ENCODE measurements around the gene APP.

The APP gene

DNA sequence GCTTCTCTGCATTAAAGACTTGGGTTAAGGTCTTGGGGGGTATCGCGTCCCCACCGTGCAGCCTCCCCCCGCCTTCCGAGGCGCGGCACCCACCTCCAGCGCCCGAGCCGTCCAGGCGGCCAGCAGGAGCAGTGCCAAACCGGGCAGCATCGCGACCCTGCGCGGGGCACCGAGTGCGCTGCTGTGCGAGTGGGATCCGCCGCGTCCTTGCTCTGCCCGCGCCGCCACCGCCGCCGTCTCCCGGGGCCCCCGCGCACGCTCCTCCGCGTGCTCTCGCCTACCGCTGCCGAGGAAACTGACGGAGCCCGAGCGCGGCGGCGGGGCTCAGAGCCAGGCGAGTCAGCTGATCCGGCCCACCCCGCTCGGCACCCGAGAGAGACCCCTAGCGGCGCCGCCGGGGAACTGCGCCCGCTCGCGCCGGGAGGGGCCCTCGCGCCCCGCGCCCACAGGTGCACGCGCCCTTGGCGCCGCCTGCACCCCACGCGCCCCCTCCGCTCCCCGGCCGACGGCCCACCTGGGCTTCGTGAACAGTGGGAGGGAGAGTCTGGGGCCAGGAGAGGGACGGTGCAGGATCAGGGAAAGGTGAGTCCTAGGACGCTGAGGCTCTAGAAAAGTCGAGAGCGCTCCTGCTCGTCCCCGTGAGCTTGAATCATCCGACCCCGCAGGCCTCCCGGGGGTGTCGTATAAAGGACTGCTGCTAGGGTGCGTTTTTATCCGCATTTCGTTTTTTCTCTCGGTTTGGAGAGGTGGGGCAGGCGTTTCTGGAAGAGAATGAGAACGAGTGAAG is at the start of gene APP:
TSS of gene APP (minus strand) at position 300 of the 787 bp plus-strand sequence. CDS start at position 150, 150 bp downstream.
- peak; percentile 74 for DNase-seq (ENCODE audit: low spot score)

DNA sequence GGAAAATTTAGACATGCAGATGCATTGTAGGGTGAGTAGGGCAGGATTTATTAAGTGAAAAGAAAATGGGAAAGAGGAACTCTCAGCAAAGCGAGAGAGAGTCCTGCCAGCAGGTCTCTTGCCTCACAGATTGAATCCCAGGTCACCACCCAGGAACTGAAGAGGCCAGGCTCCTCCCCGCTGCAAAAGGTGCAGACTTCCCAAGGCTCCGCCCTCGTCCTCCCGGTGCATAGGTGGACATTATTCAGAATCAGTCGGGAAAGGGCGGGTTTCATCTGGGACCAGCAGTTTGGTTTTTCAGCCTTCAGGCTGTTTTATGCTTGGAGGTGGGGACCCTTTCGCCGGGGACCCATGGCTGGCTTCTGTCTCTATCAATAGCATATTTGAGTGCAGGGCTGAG is 41.6 kb upstream of the APP start:
- DNase-seq (ENCODE audit: low spot score), result no peak

DNA sequence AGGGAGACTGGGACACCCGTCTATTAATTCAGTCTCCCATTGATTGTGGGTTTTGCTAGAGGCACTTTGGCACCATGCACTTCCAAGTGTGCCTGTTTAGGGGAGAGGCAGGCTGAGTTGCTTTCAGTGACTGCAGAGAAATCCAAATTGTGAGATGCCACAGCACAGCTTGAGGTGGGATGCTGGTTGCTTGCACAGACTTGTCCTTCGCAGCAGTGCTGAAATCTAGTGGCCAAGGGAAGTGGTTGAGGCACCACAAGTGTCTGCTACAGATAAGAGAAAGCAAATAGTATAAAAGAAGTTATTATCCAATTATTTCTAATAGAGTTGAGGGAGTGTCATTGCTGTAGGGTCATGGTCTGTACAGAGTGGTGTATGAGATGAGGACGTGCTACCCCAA is 40.0 kb upstream of the APP start:
- no peak for DNase-seq (ENCODE audit: low spot score)

DNA sequence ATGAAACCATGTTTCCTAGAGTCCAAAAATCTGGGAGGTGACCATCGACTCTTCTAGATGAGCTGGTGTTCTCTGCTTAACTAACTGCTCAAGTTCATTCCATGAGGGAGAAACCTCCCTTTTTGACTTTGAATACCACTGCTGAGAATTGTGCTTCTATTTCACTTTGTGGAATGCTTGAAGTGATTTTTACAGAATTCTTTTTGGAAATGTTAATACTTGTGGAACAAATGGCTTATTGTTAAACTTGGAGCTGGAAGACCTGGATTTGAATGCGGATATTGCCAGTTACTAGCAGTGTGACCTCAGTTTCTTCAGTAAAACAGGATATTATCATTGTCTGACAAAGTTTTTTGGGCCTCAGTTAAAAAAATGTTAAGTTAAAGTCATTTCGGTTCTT is 36.5 kb upstream of the APP start:
- DNase-seq (ENCODE audit: low spot score), result no peak

DNA sequence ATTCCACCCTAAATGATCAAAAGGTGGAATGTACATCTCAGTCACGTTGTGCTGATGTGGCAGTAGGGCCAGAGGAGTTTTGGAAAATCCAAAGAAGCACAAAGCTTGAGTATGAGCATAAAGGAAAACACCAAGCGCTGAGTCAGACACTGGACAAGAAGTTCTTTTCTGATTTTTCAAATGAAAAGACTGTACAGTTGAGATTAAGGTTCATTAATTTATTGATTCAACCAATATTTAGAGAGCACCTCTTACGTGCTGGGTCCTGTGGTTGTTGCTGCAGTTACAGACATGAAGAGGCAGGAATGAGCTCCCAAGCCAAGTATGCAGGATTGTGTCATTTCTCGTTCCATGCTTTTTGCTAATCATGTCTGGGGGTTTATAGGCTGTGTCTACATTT is 28.9 kb upstream of the APP start:
- no peak for DNase-seq (ENCODE audit: low spot score)

DNA sequence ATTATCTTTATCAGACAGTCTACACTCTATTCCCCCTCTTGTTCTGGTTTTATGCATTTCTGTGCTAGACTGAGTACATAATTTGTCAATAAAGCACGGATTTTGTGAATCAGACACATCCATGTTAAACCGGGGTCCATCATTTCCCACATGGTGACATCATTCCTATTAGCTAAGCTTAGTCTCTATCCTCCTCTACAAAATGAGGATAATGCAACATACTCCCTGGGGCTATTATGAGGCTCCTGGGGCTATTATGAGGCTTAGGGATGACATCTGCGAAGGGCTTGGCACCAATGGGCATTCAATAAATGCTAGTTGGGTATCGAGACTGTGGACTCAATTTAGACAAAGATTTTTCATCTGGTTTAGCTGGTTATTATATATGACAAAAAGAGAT is 25.1 kb upstream of the APP start:
- no peak for DNase-seq (ENCODE audit: low spot score)

DNA sequence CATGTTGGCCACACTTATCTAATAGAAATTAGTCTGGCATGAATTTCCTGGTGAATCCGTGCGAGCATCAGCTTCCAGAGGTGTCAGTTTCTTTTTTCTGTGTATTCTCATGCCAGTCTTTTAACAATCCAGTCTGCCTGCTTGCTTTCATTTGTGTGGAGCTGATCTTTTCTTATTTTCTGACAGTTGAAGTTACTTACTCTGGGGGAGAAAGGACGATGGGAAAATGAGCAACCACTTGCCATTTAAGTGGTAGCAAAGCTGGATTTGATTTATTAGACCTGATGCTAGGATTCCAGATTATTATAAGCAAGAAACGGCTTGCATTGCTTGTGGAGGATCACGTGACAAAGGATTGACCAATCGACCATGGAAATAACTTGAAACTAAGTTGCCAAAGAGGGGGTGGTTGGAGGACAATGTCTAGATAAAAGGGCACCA is 24.3 kb upstream of the APP start:
- DNase-seq (ENCODE audit: low spot score), result no peak

DNA sequence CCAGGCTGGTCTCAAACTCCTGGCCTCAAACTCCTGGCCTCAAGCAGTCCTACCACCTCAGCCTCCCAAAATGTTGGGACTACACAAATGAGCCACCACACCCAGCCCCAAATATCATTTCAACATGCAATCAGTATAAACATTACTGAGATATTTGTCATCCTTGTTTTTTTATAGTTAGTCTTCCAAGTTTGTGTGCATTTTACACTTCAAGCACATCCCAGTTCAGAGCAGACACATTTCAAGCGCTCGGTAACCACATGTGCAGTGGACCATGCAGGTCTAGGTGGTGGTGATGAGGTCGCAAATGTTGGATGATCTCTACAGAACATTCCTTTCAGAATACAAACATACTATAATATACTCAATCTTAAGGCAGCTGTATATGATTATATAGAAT is 23.8 kb upstream of the APP start:
- no peak for DNase-seq (ENCODE audit: low spot score)

DNA sequence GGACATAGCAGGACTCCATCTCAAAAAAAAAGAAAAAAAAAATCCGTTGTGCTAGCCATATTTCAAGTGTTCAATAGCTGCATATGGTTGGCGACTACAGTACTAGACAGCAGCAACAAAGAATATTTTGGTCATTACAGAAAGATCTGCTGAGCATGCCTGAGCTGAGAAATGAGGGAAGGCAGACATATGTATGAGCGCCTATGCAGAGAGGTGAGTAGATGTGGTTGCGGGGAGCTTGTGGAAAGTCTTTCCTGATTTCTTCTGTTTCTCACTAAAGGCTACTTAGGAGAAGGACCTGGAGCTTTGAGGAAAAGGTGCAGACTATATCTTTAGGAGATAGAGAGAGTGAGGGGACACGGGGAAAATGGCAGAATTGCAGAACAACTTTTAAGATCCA is 21.0 kb upstream of the APP start:
- DNase-seq (ENCODE audit: low spot score), result no peak

DNA sequence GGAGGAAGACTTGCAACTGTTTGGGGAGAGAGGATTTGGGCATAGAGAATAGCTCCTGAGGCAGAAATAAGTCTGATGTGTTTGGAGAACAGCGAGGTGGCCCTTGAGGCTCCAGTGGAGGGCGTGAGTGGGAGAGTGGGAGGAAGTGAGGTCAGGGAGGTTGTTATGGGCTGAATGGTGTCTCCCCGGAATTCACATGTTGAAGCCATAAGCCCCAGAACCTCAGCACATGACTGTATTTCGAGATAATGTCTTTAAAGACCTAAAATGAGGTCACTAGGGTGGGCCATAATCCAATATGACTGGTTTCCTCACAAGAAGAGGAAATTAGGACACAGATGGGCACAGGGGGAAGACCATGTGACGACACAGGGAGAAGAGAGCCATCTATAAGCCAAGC is 17.9 kb upstream of the APP start:
- no peak for DNase-seq (ENCODE audit: low spot score)

DNA sequence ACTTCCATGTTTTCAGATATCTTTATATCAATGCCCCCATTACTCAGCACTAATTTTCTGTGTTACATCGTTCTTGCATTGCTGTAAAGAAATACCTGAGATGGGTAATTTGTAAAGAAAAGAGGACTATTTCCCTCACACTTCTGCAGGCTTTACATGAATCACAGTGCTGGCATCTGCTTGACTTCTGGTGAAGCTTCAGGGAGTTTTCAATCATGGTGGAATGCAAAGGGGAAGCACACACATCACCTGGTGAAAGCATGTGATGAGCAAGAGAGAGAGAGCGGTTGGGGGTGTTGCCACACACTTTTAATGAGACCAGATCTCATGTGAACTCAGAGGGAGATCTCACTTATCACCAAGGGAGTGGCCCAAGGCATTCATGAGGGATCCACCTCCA is 14.9 kb upstream of the APP start:
- no peak for DNase-seq (ENCODE audit: low spot score)

DNA sequence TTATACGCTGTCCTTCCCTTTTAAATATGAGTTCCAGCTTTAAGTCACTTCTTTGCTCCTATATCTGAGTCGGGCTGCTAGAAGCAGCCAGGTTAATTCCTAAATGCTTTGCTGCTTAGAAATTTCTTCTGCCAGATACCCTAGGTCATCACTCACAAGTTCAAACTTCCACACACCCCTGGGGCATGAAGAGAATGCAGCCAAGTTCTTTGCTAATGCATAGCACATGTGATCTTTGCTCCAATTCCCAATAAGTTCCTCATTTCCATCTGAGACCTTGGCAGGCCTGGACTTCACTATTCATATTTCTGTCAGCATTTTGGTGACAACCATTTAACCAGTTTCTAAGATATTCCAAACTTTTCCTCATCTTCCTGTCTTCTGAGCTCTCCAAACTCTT is 14.5 kb upstream of the APP start:
- no peak for DNase-seq (ENCODE audit: low spot score)

DNA sequence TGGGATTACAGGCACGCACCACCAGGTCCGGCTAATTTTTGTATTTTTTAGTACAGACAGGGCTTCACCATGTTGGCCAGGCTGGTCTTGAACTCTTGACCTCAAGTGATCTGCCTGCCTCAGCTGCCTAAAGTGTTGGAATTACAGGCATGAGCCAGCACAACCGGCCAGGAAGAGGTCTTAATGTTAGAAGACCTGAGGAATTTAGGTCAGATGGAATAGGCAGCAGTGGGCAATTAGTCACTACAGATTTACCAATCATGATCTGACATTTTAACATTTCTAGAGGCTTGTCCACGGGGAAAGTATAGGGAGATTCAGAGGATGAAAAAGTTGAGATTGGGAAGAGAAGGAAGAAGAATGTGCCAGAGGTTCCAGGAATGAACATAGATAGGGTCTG is 8.9 kb upstream of the APP start:
- DNase-seq (ENCODE audit: low spot score), result no peak

DNA sequence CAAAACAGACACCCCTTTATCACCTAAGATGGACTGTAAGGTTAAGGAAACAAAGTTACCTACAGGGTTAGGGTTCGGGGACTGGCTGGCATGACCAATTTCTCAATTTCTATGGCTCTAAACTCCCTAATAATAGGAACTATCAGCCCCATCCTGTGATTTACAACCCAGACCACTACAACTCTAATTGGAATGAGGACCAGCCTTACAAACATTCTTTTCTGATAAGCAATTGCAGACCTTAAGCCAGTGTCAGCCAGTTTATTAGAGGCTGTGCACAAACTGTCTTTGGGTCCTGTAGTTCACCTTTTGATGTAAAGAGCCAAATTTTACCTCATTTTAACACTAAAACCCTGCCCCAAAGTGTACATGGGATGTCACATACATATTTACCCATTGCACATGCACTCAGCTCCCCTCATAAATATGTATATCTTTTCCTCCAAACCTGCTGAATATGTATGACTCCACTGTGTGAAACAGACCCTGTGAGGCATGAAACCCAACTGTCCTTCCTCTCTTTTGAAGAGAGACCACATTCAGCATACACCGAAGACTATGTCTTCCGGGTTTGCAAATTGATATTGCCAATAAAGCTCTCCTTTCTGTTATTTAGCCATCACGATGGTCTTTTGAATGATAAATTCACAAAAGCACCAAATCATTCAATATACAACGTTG is 7.3 kb upstream of the APP start:
- DNase-seq (ENCODE audit: low spot score), result no peak

DNA sequence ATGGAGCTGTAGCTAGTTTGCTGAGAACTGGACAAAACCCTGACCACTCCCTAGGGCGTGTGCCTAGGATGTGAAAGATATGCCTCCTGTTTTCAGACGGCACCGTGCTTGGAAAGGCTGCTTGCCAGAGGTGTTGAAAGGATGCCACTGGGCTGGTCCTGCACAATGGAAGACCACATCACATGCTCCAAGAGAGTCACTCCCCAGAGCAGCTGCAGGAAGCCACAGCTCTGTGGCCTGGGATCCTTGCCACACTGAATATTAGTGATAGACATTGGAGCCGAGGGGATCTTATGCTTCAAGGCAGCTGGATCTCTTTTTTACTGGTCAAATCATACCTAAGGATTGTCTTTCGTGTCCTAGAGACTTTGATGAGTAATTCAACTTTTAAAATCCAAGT is 6.6 kb upstream of the APP start:
- no peak for DNase-seq (ENCODE audit: low spot score)

DNA sequence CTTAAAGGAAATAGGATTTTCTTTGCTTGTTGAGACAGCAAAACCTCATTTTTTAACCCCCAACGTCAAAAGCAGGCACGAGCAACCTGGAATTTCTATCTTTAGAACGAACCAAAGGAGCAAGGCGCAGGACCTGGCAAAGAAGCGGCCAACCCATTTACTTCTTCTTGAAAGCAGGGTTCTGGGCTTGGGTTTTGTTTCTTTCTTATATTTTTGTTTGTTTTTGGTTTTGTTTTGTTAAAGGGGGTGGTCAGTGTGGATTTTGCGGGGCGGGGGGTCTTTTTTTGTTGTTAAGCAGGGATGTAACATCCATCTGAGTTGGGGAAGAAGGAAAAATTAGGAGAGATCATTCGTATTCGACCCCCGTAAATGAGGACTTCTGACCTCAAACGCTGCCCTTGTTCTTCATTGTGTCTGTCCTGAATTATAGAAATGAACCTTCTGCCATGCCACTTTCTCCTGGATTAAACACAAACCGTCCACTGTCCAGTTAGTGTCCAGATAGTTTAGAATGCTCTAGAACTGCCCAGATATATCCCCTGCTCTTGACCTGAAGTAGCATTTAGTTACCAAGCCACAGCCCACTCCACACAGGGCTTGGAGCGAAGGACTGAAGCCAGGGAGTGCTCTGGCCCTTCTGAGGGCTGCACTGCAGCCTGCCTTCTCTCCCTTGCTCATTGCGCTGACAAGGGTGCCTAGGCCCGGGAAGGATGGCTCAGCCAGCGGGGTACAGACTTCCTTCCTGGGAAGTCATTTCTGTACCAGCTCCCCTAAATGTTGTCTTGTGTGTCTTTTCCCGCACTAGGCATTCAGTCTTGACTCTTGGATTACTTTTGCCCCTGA is 909 bp upstream of the APP start:
- peak; percentile 61 for DNase-seq (ENCODE audit: low spot score)

DNA sequence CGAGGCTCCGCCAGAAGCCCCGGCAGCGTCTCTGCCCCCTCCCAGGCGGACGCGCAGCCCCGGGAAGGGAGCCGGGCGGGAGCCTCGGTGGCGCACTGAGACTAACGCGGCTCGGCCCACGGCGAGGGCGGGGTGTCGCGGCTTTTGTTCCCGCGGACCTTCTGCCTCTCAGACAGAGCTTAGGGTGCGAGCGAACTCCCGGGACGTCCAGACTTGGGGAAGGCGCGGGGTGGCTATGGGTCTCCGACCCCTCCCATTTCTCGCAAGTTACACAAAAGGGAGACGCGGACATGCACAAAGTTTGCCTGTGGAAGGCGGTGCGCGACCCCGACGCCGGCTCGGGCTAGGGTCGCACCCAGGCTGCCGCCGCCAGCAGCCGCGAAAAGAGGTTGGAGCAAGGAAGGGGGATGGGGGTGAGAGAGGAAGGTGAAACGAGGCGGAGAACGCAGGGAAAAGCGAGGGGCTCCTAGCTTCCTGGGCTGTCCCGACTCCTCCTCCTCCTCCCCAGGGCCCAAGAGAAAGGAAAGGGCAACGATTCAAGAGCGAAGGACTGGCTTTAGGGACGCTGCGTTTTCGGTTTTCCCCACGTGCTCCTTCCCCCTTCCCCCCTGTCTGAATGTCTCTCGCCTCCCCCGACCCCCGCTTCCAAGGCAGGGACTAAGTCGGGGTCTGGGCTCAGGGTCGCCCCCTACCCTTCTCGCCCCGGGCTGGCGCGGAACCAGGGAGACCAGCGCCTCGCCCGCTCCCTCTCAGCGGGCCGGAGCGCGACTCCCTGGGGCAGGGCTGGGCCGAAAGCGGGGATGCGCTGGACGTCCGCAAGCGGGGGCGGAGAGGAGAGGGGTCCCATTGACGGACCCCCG is 729 bp downstream of the APP start:
- peak; percentile 70 for DNase-seq (ENCODE audit: low spot score)

DNA sequence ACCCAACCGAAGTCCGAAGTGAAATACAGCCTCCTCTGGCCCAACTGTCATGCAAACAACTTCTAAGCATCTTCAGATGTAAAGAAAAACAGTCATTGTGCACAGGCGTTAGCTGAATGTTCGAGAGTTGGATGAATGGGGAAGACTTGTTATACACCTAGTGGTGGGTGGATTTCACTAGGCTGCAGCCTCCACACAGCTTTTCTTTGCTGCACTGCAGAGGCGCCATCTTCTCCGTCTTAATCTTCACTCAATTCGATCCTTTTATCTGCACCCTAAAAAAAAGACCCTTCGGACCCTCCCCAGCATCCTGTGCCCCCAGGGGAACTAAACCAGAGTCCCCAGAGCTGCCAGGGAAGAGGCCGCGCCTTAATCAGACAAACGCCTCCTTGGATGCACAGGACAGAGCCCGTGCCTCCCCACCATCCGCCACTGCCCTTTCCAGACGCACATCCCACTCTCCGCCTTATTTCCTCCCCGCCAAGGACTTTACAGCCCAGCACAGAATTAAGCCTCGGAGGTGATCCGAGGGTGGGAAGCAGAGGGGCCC is 1.4 kb downstream of the APP start:
- peak; percentile 85 for DNase-seq (ENCODE audit: low spot score)

DNA sequence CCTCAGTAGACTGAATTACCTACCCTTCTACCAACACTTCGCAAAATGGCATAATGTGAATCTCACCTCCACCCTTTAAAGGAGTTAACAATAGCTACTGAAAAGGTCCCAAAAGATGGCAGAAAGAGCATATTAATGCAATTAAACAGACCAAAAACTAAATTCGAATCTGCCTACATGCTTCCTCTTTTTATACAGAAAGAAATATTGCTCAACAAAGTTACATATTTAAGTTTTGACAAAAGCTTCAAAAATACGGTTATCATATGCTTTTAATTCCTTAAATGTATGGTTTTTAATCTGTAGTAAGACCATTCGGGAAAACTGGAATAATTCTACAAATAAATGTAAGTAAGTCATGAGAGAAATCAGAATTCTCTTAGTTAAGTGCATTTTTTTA is 2.2 kb downstream of the APP start:
- no peak for DNase-seq (ENCODE audit: low spot score)

DNA sequence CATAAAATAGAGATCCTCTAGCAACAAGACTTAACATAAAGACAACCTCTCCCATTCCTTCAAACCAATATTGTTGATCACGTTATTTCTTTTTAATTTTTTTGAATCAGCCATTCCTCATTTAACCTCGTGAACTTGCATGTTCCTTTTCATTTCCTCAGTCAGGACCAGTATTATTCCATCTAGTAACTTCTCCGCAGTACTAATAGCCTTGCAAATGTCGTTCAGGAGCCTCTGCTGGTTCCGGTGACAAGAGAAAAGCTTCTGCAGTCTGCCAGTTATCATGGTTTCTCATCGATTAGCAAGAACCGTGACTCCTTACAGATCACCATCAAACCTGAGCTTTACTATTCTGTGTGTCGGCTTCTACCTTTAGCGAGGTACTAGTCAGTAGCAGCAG is 3.0 kb downstream of the APP start:
- DNase-seq (ENCODE audit: low spot score), result peak; percentile 53

DNA sequence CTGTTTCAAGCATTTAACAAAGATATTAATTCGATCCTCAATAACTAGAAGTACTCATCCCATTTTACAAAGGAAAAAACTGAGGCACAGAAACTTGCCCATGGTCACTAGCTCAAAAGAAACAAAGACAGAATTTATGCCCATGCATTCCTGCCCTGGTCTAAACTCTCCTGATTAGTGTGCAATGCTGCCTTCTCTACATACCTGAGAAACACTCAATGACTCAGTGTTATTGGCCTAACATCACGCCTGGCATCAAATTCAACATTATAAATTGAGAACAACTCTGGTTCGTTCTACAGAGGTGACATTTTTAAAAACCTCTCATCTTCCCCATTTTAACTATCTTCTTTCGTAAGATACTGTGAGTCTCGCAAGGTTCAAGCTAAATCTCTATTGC is 5.2 kb downstream of the APP start:
- DNase-seq (ENCODE audit: low spot score), result peak; percentile 29

DNA sequence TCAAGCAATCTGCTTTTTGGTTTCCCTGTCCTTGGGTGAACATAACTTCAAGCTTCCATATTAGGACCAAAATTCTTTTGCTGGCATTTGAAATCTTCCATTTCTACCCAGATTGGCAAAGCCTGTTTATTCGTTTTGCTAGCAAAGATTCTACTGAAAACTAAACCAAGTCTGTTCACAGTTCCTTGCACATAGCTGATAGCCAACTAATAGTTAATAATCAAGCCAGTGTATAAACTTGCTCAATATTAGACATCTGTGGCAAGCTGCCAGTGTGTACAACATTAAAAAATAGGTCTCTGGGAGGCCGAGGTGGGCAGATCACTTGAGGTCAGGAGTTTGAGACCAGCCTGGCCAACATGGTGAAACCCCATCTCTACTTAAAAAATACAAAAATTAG is 6.3 kb downstream of the APP start:
- no peak for DNase-seq (ENCODE audit: low spot score)

Measured in cerebellar cortex (tissue), 1 donor.